ENCODE measurements around the gene MTX3.

DNA sequence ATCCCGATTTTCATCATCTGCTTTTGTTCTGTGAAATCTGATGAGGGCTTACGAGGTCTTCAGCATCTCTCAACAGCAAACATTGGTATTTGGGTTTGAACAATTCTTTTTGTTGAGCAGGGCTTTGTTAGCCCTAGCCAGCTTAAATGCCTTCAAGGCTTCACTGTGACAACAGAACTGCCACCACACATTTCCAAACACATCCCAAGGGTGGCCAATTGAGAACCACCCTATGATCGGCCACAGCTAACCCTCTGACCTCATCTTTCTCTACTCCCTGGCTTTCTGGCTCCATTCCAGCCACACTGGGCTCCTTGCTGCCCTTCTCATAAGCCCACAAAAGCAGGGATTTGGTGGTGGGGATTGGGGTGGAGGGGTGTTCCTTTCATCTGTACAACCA is 17.6 kb downstream of the MTX3 start:
- TF ChIP-seq FOS (IDR thresholded peaks at IDR 0.05; ENCODE audit: borderline replicate concordance, insufficient read depth, low read length) (no peak), POLR2A (IDR thresholded peaks at IDR 0.05; ENCODE audit: low read depth, low read length) (no peak), JUN (IDR thresholded peaks at IDR 0.05; ENCODE audit: borderline replicate concordance, insufficient read depth, insufficient read length, low read depth) (no peak)
- TF ChIP-seq, protein P1, sequence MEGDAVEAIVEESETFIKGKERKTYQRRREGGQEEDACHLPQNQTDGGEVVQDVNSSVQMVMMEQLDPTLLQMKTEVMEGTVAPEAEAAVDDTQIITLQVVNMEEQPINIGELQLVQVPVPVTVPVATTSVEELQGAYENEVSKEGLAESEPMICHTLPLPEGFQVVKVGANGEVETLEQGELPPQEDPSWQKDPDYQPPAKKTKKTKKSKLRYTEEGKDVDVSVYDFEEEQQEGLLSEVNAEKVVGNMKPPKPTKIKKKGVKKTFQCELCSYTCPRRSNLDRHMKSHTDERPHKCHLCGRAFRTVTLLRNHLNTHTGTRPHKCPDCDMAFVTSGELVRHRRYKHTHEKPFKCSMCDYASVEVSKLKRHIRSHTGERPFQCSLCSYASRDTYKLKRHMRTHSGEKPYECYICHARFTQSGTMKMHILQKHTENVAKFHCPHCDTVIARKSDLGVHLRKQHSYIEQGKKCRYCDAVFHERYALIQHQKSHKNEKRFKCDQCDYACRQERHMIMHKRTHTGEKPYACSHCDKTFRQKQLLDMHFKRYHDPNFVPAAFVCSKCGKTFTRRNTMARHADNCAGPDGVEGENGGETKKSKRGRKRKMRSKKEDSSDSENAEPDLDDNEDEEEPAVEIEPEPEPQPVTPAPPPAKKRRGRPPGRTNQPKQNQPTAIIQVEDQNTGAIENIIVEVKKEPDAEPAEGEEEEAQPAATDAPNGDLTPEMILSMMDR (IDR thresholded peaks at IDR 0.05; ENCODE audit: extremely low read depth in 1 of 2, insufficient read depth in 1 of 2, low read depth in 1 of 2, low read length in 2 of 2), result no peak
- TF ChIP-seq, protein P2, sequence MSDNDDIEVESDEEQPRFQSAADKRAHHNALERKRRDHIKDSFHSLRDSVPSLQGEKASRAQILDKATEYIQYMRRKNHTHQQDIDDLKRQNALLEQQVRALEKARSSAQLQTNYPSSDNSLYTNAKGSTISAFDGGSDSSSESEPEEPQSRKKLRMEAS (IDR thresholded peaks at IDR 0.05; ENCODE audit: insufficient read depth, insufficient read length), result no peak
